HG03060 (cell line): ENCODE data around the gene DOCK2.

Experiments used
- ATAC-seq: cut with Tn5 transposase; IDR thresholded peaks from one replicate; pipeline ENCODE4 v1.9.1; 2021; ENCODE audit warnings: low read depth, moderate number of reproducible peaks; ENCODE audit not compliant: unreplicated experiment

Gene DOCK2

DNA sequence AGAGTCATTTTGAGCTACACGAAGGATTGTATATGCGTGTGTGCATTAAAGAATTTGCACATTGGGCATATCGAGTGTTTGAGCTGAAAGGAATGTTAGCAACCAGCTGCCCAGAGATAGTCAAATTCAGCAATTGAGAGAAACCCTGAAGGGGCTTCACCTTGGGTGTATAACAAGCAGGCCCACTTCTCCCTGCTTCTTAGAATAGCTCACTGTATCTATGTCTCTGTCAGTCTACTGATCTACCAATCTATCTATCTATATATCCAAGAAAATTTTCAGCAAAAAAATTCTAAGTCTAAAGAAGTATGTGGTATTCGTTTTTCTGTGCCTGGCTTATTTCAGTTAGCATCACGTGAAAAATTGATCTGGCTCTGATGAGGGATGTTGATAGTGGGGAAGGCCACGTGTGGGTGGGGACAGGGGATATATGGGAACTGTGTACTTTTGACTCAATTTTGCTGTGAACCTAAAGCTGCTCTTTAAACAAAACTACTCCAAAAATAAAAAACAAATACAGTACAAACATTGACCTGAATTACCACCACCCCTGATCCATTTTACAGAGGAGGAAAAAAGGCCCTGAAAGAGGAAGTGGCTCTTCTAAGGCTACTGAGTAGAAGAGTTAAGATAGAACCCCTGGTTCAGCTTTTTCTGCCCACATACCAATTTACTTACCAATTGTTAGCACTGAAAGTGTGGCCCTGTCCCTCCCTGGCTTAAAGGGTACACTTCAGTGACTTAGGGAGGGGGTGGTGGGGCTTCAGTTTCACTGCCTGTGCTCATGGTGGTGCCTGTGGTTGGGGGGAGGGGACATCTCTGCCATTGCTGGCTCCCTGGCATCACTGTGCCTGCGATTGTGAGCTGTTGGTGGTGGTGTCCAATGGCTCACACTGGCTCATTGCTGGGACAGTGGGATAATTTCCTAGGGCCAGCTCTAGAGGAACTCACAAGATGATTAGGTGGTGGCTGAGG is 141.8 kb downstream of the DOCK2 start:
- ATAC-seq: peak; percentile 94

DNA sequence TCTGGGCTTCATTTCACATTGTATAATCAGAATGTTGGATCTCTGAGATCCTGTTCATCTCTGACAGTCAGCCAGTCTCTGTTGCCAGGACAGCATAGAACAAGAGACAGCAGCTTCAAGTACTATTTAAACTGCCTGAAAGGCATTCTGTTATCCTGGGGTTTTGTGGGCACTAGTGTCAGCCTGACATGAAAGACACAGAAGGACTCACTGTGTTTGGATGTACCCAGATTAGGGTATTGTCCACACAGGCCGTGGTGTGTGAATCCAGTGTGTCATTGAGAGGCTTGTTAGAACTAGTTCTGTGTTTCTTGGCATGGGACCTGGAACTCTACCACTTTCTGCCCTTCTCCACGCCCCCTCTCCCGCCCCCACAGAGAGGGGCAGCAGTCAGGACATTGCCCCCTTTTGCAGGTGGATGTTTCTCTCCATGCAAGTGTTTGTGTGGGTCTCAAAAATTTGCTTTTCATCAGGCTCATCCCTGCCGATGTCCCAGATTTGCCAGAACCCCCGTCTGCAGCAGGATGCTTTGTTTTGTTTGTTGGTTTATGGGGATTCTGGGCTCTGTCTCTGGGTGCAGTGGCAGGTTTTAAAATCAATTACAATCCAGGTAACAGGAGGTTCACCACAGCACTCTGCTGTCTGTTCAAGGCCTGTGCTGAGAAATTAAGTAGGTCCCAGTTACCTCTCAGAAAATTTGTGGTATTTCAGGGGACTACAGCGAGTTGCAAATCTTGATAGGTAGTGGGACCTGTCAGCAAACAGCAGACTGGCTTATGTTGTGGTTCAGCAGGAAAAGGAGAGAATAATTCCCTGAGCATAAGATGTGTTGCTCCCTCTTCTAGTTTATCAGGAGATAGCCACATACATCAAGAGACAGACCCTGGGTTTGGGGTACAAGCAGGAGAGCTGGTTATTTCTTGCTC is 144.6 kb downstream of the DOCK2 start:
- ATAC-seq: no peak

DNA sequence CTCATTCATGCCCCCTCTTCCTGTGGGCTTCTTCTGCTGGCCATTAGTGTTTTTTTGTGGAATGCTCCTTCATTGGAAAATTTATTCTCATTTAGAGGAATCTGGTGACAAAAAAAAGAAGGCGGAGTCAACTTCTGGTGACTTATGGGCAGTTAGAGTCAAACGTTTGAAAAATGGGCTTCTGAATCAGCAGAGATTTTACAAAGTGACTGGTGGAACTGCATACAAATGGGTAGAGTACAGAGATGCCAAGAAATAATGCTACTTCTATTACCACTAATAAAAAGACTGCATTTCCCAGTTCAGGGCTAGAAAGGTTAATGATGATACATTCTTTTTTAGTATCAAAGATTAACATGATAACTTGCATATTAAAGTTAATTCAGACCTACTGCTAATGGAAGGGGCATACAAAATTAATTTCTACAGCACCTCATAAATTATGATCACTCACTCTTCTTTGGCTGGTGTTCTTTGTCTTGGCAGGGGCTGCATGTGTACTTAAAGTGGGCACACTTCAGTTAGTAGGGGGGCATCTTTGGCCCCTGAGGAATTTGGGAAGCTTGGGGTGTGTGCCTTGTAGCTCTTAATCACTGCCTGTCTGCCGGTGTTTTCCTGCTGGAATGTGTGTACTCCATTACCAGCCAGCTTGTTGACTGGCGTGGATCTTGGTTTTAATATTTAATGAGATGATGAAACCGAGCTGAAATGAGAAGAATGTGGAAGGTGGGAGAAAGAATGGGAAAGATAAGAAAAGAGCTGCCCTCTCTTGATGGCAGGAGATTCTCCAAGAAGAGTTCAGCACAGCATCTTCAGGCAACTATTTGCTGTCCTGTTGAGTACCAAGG is 148.9 kb downstream of the DOCK2 start:
- ATAC-seq: no peak

DNA sequence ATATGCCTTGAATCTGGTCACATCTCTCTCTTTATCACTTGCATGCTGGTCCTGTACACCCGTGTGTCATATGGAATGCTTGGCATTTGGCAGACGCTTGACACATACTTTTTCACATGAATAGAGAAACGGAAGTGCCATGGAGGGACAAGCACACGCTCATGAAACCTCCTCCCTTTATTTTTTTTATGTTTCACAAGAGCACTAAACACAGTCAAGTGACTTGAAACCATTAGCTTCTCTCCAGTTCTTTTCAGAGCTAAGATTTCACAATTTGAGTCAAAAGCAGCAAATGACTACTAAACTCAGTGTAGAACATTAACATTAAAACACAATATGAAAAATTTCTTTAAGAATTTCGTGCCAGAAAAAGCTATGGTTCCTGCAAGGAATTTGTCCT is 151.1 kb downstream of the DOCK2 start:
- ATAC-seq: no peak

DNA sequence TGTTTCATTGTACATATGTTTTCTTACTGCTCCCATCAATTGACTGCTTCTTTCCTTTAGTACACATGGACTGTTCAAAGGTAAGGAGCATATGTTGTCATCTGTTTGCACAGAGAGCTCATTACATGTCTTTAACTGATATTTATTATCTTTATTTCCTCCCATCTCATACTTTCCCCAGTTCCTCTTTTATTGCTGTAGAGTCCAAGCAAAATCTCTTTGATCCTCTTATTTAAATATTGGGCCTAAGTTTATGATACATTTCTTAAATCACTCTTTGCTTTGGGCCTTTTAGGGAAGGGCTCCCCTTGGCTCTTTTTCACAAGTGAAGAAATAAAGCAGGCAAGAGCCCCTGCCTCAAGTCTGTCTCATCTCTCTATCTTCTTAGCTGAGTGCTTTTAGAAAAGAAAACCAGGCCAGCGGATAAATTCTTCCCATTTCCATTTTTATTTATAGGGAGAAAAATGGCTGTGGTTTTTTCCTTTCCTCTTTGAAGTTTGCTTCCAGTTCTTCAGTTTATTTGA is 152.4 kb downstream of the DOCK2 start:
- no peak for ATAC-seq

DNA sequence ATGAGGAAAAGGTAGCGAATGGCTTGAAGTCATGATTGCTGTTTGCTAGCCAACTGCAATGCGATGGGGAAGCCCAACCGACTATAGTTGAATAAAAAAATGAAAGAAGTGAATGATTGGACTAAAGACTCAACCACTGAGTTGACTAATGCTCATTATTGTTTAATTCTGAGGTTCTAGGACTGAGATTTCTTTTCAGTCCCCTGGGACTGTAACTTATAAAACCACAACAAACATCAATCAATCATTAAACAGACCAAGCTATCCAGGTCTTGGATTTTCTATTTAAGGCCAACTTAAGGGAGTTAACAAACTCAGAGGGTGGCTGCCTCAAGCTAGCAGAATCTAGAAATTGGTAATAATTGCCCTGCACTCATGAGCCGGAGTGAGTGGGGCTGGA is 154.2 kb downstream of the DOCK2 start:
- ATAC-seq: no peak

DNA sequence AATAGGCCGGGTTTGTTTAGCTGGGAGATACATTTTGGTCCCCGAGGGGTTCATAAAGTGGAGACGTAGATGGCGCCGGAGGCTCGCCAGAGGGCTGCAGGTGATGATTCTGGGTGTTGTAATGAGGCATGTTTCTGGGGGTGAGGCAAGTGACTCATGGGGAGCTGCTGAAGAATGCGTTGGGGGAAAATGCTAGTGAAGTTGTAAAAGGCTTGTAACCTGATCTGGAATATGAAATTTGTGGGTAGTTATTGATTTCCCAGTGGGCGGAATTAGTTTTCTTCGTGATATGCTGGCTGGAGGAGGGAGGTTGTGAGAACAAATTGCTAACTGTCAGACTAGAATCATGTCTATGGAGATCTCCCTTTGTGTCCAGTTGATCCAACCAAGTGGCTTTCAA is 158.3 kb downstream of the DOCK2 start:
- ATAC-seq: no peak

DNA sequence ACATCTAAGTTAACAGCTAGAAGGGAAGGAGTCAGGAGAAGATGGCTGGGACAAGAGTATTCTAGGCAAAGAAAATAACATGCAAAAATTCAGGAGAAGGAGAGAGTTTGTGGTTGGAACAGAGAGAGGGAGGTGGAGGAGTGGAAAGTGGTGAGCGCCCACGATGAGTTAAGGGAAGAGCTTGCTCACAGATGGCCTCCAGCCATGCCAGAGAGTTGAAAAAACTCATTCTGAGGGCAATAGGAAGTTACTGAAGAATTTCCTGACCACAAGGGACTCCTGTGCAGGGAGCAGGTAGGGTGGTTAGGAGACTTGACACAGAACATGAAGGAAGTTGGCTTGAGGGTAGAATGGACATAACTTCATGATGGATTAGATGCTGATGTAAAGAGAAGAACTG is 159.7 kb downstream of the DOCK2 start:
- no peak for ATAC-seq

DNA sequence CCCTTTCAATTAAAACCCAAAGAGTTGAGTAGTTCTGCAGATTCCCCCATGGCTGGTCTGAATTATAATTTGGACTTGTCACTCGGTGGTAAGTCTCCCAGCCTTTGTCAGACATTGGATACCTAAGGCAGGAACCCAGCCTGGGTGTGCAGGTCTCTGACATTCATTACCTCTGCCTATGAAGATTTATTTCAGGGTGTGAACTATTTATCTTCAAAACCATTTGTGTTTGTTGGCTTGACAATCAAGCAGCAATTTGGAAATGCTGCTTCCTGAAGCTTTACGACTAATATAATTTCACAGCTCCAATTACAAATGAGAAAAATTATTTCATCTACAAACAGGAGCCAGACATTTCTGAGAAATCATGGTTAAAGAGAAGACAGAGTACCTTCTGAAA is 160.5 kb downstream of the DOCK2 start:
- no peak for ATAC-seq

DNA sequence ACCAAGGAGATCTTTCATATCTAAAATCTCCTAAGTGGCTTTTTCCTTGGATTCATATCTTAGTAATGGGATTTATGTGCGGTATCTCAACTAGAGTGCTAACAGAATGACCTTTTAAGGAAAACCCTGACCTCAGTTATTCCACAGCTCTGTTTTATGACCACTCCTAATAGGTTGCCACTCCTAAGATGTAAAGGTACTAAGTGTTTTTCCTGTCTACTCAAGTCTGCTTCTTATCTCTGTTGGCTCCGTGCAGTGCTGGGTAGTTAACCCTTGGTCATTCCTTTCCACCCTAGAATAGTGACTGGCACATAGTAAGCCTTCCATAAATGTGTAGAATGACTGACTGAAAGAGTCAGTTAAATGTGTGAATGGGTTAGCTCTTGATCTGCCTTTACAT is 161.4 kb downstream of the DOCK2 start:
- ATAC-seq: no peak

DNA sequence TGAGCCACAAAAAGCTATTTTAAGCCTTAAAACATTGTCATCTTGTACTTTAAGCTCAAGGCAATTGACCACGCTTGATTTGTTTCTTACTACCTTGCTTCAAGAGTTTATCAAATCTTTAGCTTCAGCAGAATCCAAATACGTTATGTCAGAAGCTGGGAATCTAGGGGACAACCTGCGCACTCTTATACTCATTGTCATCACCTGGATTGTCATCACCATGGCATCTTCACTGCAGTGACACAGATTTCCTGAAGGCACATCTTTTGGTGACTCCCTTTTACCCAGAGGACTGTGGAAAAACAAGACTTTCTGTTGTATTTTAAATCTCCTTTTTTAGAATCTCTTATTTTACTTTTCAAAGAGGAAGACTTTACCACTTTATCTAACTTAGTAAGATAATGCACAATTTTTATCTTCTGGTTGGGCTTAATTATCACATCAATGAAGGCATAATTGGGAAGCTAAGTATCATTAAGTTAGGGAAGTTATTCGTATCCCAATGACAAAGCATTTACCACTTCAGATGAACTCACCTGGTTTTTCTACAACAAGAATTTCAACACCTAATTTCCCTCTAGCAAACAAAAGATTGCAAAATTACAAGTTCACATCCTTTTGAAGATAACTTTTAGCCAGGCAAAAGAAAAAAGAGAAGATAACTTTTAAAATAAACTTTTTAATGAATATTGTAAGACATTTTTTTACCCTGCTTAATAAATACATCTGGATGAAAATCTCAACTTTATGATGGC is 162.0 kb downstream of the DOCK2 start:
- ATAC-seq: no peak

DNA sequence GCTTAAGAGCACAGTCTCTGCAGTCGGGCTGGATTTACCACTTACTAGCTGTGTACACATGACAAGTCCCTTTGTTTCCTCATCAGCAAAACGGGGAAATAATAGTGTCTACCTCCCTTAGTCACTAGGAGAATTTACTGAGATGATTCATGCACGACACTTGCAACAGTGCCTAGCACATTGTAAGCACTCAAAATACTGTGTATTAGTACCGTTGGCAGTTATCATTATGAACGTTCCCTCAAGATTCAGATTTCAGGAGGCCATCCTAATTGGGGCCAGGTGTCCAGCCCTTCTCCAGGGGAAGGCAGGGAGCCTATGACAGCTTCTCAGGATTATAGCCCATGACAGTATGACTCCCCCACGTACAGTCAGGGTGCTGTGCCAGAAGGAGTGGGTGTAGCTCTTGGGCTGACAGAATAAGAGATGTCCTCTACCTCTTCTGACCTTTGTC is 164.3 kb downstream of the DOCK2 start:
- ATAC-seq: no peak

DNA sequence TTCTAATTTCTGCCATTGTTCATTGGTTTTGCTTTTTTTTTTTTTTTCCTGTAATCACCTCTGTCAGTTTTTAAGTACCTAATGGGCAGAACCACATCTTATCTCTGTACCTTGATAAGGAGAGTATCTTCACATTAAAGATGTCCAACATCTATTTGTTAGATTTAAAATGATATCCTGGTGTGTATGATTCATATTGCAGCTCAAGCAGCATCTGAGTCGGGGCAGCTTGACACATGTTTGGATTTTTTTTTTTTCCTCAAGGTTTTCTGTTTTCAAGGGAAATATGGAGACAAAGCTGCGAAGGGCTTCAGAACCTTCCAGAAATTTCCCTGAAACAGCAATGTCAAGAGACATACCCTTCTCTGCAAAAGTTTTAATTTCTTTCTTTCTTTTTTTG is 164.7 kb downstream of the DOCK2 start:
- ATAC-seq: no peak

DNA sequence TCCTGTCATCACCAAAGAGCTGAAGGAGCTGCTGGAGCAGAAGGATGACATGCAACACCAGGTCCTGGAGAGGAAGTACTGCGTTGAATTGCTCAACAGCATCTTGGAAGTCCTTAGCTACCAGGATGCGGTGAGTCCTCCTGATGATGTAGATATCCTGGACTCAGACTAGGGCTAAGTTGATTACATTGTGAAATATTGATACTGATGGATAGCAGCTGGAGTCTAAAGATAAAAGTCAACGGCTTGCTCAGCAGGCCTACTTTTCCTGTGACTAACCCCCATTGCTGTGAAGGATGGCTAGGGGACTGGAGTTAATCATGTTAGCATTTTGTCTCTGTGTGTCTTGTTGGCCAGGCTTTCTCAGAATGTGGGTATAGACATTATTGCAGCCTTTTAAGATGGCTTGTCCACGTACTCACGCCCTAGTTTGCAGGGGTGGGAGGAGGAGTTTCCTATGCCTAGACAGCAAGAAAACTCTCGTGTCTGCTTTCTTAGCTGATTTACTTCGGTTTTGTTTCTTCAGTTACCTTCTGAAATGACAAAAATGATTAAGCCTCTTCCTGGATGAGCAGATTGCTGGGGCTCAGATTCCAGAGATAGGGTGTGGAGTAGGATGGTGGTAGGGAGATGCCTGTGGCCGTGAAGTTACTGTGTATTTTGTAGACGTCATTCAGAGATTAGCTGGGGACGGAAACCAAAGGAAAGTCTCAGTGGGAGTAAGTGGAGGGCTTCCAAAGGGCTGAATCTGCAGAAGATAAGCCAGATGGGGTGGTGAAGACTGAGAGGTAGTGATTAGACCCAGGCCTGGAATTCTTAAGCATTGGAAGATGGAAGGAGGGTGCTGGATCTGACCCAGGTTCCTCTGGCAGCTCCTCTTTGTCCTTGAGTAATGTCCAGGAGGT is 166.3 kb downstream of the DOCK2 start:
- no peak for ATAC-seq

DNA sequence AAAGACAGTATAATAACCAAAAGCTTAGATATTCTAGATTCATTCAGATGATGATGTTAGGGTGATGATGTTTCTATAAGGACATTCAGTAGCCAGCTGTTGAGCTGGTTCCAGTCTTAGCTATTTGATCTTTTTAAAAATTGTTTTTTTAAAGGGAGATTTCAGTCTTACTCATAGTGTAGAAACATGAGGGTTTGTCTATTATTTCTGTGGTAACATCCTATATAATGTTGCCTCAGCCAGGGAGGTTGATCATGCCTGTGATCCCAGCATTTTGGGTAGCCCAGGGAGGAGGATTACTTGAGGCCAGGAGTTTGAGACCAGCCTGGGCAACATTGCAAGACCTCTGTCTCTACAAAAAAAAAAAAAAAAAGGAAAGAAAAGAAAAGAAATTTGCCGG is 167.8 kb downstream of the DOCK2 start:
- ATAC-seq: no peak

DNA sequence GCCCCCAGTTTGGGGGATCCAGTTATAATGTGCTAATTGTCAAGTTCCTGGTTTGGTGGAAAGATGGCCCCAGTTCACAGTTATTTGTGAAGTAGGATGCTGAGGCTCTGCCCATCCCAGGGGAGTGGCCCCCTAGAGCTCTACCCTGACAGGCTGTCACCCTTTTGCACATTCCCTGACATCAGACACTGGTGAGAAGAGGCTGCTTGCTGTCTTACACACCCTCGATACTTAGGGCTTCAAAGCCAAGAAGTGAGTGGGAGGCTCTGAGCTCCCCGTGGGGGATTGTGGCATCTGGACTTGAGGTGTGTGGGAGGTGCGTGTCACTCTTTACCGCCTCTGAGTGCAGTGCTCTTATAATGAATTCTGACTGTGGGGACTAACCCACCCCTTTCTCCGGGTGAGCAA is 168.5 kb downstream of the DOCK2 start:
- peak; percentile 93 for ATAC-seq

DNA sequence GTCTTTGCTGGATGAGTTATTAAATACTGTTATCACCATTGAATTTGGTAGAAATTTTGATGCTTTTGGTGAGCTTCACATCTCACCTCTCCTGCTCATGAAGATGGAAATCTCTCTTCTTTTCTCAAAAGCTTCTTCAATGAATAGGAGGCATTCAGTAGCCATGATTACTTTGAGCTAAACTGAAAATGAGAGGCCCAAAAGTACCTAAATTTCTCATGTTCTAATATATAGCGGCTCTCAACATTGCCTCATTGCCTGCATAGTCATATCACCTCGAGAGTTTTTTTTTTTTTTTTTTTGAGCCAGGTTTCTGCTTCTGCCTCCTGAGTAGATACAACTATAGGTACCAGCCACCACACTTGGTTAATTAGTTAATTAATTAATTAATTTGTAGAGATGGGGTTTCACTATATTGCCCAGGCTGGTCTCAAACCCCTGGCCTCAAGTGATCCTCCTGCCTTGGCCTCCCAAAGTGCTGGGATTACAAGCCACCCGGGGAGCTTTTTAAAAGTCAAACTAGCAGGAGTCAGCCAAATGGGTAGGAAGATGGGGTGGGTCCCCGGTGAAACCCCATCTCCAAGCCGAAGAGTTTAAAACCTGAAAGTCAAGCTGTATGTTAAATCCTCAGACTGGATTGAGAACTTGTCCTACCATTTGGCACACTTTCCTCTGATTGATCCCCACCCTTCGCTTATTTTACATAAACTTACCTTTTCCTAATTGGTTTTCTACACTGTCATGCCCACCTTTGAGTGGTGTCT is 169.0 kb downstream of the DOCK2 start:
- peak; percentile 39 for ATAC-seq

DNA sequence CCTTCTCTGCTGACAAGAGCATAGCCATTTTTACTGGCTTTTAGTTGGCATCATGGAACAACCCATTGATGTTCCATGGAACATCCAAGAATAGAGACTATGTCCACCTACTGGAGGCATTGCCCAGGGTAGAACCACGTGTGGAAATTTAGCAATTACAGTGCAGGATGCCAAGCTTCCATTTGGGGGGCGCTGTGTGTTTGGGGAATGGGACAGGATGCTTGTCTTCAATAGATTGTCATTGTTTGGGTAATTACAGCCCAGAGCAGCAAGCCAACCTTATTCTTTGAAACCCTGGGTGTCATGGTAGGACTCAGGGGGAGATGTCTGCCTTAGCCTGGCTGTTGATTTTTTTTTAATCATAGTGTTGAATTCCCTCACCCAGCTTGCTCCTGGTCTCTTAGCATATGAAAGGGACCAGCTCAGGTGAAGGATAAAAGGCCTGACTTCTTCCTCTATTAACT is 171.1 kb downstream of the DOCK2 start:
- no peak for ATAC-seq
